Measurements from ENCODE around the gene ARMC7.
A peak's percentile ranks its signal among the peaks of the same experiment; 100 is the strongest.

ARMC7 gene

GRCh38 chr17:75096082-75096625, 13.6 kb upstream of the ARMC7 start:
- no peak overlapping the region for H3K4me3 ChIP-seq (ENCODE audit: low read length)
- no peak for DNase-seq (ENCODE audit: low read depth, low spot score)

- H3K4me3 ChIP-seq (ENCODE audit: low read length): no peak overlapping the region
- no peak for DNase-seq (ENCODE audit: low read depth, low spot score)
These were observed 11.9 kb upstream of the ARMC7 start for GRCh38 chr17:75097865-75098264.

GRCh38 chr17:75098861-75099260, 10.9 kb upstream of the ARMC7 start:
- DNase-seq (ENCODE audit: low read depth, low spot score): no peak
- no peak overlapping the region for H3K4me3 ChIP-seq (ENCODE audit: low read length)

- no peak for DNase-seq (ENCODE audit: low read depth, low spot score)
These were observed 9.7 kb upstream of the ARMC7 start for GRCh38 chr17:75099881-75100595.

GRCh38 chr17:75102385-75102821, 7.4 kb upstream of the ARMC7 start:
- no peak overlapping the region for H3K4me3 ChIP-seq (ENCODE audit: low read length)
- DNase-seq (ENCODE audit: low read depth, low spot score): no peak

More at GRCh38 chr17:75099881-75100595, 9.7 kb upstream of the ARMC7 start:
- no peak overlapping the region for H3K4me3 ChIP-seq (ENCODE audit: low read length)

- DNase-seq (ENCODE audit: low read depth, low spot score): no peak
- no peak overlapping the region for H3K4me3 ChIP-seq (ENCODE audit: low read length)
These were observed 5.9 kb upstream of the ARMC7 start for GRCh38 chr17:75103601-75104554.

GRCh38 chr17:75105126-75106080, 4.4 kb upstream of the ARMC7 start:
- no peak for DNase-seq (ENCODE audit: low read depth, low spot score)
- H3K4me3 ChIP-seq (ENCODE audit: low read length): no peak overlapping the region

GRCh38 chr17:75108193-75108592, 1.6 kb upstream of the ARMC7 start:
- DNase-seq (ENCODE audit: low read depth, low spot score): no peak
- H3K4me3 ChIP-seq (ENCODE audit: low read length): no peak overlapping the region

GRCh38 chr17:75109046-75109406, 743 bp upstream of the ARMC7 start:
- peak overlapping the region; percentile 84 for H3K4me3 ChIP-seq (ENCODE audit: low read length)
- DNase-seq (ENCODE audit: low read depth, low spot score): peak; percentile 42

GRCh38 chr17:75110234-75110937, 617 bp downstream of the ARMC7 start:
- H3K4me3 ChIP-seq (ENCODE audit: low read length): peak overlapping the region; percentile 84
- no peak for DNase-seq (ENCODE audit: low read depth, low spot score)

GRCh38 chr17:75111777-75112335, 2.1 kb downstream of the ARMC7 start:
- no peak for DNase-seq (ENCODE audit: low read depth, low spot score)
- H3K4me3 ChIP-seq (ENCODE audit: low read length): no peak overlapping the region

GRCh38 chr17:75113798-75114551, 4.2 kb downstream of the ARMC7 start:
- DNase-seq (ENCODE audit: low read depth, low spot score): peak; percentile 91
- H3K4me3 ChIP-seq (ENCODE audit: low read length): no peak overlapping the region

- no peak for DNase-seq (ENCODE audit: low read depth, low spot score)
- no peak overlapping the region for H3K4me3 ChIP-seq (ENCODE audit: low read length)
These were observed 5.0 kb downstream of the ARMC7 start for GRCh38 chr17:75114552-75115314.

GRCh38 chr17:75115555-75115954, 5.8 kb downstream of the ARMC7 start:
- H3K4me3 ChIP-seq (ENCODE audit: low read length): no peak overlapping the region
- no peak for DNase-seq (ENCODE audit: low read depth, low spot score)

- DNase-seq (ENCODE audit: low read depth, low spot score): no peak
- no peak overlapping the region for H3K4me3 ChIP-seq (ENCODE audit: low read length)
These were observed 7.0 kb downstream of the ARMC7 start for GRCh38 chr17:75116737-75117136.

- DNase-seq (ENCODE audit: low read depth, low spot score): no peak
- no peak overlapping the region for H3K4me3 ChIP-seq (ENCODE audit: low read length)
These were observed 8.5 kb downstream of the ARMC7 start for GRCh38 chr17:75118307-75118706.
